Stimulated activated CD8-positive, alpha-beta memory T cell treated with anti-CD3 and anti-CD28 coated beads, Interleukin-2, amount 100 ng/mL, for 48 hours (primary cell): ENCODE measurements around the gene SETBP1.

Experiments used
- DNase-seq, 2 donors: peaks; one replicate each; pipeline ENCODE4 v3.0.0-alpha.2; 2020; ENCODE audit warnings: low read depth in 2 of 2

The SETBP1 gene

GRCh38 chr18:44901283-44901682 lies 220.6 kb downstream of the SETBP1 start:
- DNase-seq, result no peak

DNA sequence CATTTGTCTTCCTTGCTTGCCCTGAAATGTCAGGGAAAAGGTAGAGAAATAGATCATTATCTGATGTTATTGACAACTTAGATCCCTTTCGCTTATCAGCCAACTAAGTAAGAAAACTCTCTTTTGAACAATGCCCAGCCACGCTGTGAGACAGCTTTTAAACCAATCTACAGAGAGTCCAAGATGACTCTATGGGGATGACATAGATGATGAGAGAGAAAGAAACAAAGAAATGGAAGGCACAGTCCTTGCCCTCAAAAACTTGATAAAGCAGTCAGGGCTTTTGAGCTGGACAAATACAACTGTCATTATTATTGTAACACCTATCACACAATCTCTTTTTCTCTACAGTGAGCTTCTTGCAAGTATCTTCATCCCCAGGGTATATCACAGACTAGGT lies 222.6 kb downstream of the SETBP1 start:
- no peak for DNase-seq

- no peak for DNase-seq
Measured at GRCh38 chr18:44904768-44905167, 224.1 kb downstream of the SETBP1 start.

- no peak for DNase-seq
Measured at GRCh38 chr18:44909191-44909719, 228.6 kb downstream of the SETBP1 start.

DNA sequence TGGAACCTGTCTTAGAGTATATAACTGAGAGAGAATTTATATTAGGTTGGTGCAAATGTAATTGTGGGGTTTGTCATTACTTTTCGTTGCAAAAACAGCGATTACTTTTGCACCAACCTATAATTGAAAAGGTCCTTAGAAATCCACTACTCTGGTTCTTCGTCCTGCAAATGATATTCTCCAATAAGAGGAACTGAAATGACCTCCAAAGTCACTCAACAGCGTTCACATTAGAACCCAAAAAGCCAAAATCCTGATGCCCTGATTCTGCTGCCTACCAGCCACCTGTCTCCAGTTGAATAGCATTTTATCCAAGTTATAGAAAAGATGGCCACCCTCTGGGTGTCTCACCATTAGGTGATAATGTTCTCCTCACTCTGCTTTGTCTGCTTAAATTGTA lies 230.6 kb downstream of the SETBP1 start:
- DNase-seq, result no peak

GRCh38 chr18:44911773-44912172 lies 231.1 kb downstream of the SETBP1 start:
- no peak for DNase-seq

- DNase-seq, result no peak
Measured at GRCh38 chr18:44912740-44913478, 232.2 kb downstream of the SETBP1 start.

- DNase-seq, result no peak
Measured at GRCh38 chr18:44914028-44914427, 233.3 kb downstream of the SETBP1 start.

- DNase-seq, result no peak
Measured at GRCh38 chr18:44915213-44915612, 234.5 kb downstream of the SETBP1 start.

DNA sequence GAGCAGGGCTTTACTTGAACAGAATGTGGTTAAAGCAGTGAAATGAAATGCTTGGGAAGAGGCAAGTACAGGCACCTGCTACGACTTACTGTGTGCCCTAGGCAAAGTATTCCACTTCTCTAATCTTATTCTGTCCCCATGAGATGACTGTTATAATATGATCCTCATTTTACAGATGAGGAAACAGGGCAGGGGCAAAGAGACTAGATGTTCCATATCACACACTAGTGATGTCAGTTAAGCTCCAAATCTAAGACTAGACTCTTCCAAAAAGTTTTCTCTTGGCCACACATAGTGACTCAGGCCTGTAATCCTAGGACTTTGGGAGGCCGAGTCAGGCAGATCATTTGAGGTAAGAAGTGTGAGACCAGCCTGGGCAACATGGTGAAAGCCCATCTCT lies 235.0 kb downstream of the SETBP1 start:
- DNase-seq, result no peak

DNA sequence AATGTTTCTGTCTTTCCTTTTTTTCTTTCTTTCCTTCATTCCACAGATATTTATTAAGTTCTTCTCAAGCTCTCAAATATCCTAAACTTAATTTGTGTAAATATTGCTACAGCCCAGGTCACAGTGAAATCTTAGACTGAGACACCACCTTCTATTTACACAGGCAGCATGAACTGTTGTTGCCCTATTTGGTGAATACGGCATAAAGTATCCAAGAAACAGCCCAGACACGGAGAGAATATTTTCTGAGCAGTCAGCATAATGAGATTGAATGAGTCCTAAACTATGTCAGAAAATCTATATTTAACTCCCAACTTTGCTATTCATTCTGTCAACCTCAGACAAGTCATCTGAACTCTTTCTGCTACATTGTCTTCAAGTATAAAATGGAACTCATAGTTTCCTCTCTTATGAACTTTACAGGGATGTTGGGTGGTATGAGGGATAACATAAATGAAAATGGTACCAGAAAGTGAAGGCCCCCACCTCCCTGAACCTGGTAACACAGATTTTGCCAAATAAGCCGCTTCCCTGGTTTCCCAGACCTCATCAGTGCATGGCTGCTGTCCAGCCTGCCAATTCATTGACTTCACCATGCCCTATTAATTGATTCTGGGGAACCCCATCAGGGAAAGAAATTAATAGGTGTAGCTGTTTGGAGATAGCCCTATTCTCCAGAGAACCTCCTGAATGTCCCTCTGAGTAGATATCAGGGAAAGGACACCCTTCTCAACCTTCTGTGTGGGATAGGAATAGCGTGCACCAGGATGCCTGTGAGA lies 235.9 kb downstream of the SETBP1 start:
- no peak for DNase-seq

DNA sequence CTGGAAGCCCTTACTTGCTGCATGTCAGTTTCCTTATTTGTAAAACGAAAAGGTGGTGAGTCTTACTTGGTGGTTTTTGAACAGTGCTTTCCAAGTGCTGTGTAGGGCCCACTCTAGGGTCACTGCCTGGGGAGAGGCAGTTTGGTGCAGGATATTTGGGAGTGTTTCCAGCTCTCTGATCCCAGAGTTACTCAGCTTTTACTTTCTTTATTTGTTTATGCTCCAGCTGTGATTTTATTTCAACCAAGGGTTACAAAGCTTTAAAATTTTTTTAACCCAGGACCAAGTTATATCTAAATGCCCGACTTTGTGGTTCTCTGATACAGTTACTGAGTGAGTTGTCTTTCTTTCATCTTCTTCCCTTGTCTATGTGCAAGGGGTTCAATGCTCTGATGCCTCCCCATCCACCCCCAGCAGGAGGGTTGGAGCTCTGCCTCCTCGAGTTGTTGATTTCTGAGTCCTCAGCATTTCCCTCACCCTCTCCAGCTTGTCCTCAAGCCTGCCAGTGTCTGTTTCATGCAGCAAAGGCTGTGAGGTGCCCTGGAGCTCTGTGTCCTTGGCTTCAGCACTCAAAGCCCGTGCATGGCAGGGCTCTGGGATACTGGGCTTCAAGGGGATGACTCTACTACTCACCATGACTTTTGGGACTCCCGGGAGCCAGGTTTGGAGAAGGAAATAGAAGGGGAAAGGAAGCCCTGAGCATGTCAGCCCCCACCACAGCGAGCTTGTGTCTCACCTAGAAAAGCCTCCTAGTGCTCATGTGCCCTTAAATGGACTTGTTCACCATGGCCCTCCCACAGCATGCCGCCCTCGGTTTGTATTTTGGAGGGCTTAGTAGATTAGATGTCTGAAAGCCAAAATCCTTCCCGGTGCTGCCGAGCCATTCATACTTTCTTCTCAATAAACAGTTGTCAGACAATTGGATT lies 236.8 kb downstream of the SETBP1 start:
- no peak for DNase-seq

GRCh38 chr18:44918142-44918476 lies 237.4 kb downstream of the SETBP1 start:
- no peak for DNase-seq

GRCh38 chr18:44920441-44920840 lies 239.8 kb downstream of the SETBP1 start:
- no peak for DNase-seq

DNA sequence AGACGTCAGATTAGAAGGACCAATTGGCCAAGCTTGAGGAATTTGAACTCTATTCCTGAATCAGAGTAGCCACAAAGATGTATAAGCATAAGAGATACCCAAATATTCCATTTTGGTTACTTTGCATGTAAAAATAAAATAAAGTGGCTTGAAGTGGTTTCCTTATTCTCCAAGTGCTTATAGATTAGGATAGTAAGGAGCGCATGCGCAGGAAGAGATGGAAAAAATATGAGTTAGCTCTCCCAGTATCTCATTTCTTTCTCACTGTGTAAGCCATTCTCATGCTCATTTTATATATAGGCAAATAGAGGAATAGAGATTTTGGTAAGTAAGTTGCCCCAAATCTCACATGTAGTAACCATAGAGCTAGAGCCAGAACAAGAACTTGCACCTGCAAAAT lies 241.3 kb downstream of the SETBP1 start:
- no peak for DNase-seq

DNA sequence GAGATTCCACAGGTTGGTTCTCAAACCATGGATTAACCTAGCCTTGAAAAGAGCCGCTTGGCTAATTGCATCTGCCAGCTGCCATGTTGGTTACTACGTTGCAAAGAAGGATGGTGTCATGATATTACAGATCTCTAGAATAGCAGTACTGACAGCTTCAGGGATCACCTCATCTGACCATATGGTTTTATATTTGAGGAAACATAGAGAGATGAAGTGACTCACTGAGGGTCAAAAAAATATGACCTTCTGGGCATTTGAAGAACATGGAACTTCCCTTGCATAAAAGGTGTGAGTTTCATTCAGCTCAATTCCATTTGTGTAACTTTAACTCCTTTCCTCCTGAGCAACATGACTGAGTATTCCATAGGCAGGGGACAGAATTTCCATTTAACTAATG lies 242.3 kb downstream of the SETBP1 start:
- DNase-seq, result no peak

GRCh38 chr18:44924785-44925499 lies 244.3 kb downstream of the SETBP1 start:
- no peak for DNase-seq

- peak in 1 of 2 donors; percentile 6 for DNase-seq
Measured at GRCh38 chr18:44927127-44927849, 246.6 kb downstream of the SETBP1 start.

- DNase-seq, result no peak
Measured at GRCh38 chr18:44934901-44935300, 254.2 kb downstream of the SETBP1 start.

DNA sequence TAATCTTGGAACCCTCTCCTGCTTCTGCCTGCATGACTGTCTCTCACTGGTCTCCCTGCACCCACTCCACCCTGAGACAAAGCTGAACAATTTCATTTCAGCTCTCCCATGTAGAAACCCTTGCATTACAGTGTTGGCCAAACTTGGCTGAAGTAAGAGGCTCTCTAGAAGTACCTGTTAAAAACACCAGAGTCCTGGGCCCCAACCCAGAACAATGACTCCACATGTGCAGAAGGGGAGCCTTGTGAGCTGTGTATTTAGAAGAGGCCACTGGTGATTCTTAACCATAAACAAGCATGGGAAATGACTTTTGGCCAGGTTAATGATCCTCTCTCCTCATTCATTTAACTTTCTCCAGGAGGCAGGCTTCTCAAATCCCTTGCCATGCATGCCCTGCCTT lies 254.8 kb downstream of the SETBP1 start:
- DNase-seq, result no peak

DNA sequence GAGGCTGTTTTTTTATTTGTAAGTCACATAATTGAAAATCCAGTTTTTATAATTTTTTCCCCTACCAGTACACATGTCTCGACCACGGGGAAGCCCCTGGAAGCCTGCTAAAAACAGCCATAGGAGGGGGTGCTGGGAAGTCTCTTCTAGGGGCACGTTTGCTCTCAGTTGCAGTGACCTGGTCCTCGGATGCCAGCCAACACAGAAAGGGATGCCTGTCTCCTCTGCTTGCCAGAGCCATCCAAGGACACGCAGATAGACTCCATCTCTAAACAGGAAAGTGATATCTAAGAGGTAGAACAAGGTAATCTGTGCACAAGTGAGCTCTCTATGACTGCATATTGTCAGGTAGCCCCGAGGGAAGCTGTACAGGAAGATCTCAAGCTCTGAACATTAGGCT lies 255.8 kb downstream of the SETBP1 start:
- DNase-seq, result no peak
